K562 (cell line): Measurements from ENCODE around the gene GALNT7. TPM values are rescaled to one million over a fixed set of nuclear protein-coding genes. Genes with fewer than 3 reads are reported as not detected.

Experiments used
- ATAC-seq: fragments of 200-7000 bp; cut with Tn5 transposase; 3 replicates; pipeline ENCODE4 v1.9.1; 2020; ENCODE audit warnings: moderate library complexity
- BruUV-seq: library from RNA; stranded (reverse); fragments of 400-500 nt; replicated peaks from 2 replicates; lab custom pipeline; 2021; lab: Mats Ljungman, UMichigan
- CTCF ChIA-PET: fragments of 300-600 bp; formaldehyde crosslinking; extraction: SDS; loops from one replicate; lab custom pipeline; 2021; ENCODE audit warnings: low intra/inter-chr PET ratio; lab: Yijun Ruan, JAX
- POLR2A ChIA-PET: fragments of 300-600, 350-650 bp; sonication (Branson Sonifier 250); formaldehyde crosslinking; extraction: SDS; loops from one replicate; lab custom pipeline; 2021; ENCODE audit warnings: antibody characterized with exemption, inconsistent platforms; lab: Yijun Ruan, JAX
- DNase-seq, 4 experiments: peaks; one replicate each; pipeline versions ENCODE4 v3.0.0 to v3.0.0-alpha.2; 2011 to 2018; ENCODE audit warnings: low spot score in 3 of 4, mixed read lengths in 3 of 4; ENCODE audit errors: extremely low read depth in 1 of 4
- FAIRE-seq: peaks from 2 replicates; lab custom pipeline; 2011; peaks lifted over from hg19 to GRCh38; lab: Jason Lieb, UNC
- H2AFZ ChIP-seq: 2 replicates; pipeline ENCODE4 v1.6.0; 2011; ENCODE audit warnings: low read depth, low read length, control low read depth, inconsistent platforms
- H3K27ac ChIP-seq: fragments of 200-600 bp; 3 replicates; pipeline ENCODE4 v1.8.0; 2011; ENCODE audit warnings: low read depth, mild to moderate bottlenecking, control low read depth, inconsistent platforms, low read length, moderate library complexity, mixed read lengths; ENCODE audit errors: extremely low read depth
- H3K27me3 ChIP-seq, 2 experiments: fragments of 300-600 bp in 1 of 2; 2 replicates in 1 of 2; 3 replicates in 1 of 2; pipeline versions ENCODE4 v1.6.0 to v1.8.0; 2011; ENCODE audit warnings: inconsistent platforms in 2 of 2, low read length in 2 of 2, mild to moderate bottlenecking in 1 of 2, mixed read lengths in 1 of 2, moderate library complexity in 1 of 2; ENCODE audit not compliant: control insufficient read depth in 2 of 2, insufficient read depth in 2 of 2
- H3K36me3 ChIP-seq: fragments of 300-600 bp; 3 replicates; pipeline ENCODE4 v1.8.0; 2011; ENCODE audit warnings: mild to moderate bottlenecking, low read length, inconsistent platforms; ENCODE audit not compliant: control insufficient read depth, insufficient read depth
- H3K4me1 ChIP-seq, 2 experiments: fragments of 200-600 bp in 1 of 2; replicated peaks in 1 of 2; 2 replicates in 1 of 2; 3 replicates in 1 of 2; pipeline versions ENCODE4 v1.5.1 to v1.8.0; 2011; ENCODE audit warnings: inconsistent platforms in 2 of 2, low read length in 2 of 2, mild to moderate bottlenecking in 1 of 2, mixed read lengths in 1 of 2, moderate library complexity in 1 of 2; ENCODE audit not compliant: control insufficient read depth in 2 of 2, insufficient read depth in 2 of 2
- H3K4me2 ChIP-seq: 2 replicates; pipeline ENCODE4 v1.6.1; 2011; ENCODE audit warnings: low read length, control low read depth, inconsistent platforms, mixed read lengths; ENCODE audit not compliant: insufficient read depth
- H3K4me3 ChIP-seq: fragments of 200-600 bp; sonication (generic), shearing (Covaris generic); 2 replicates; pipeline ENCODE4 v1.5.1; 2016; ENCODE audit warnings: control low read depth, inconsistent platforms
- H3K79me2 ChIP-seq: fragments of 200-600 bp; 3 replicates; pipeline ENCODE4 v1.8.0; 2011; ENCODE audit warnings: low read length, inconsistent platforms; ENCODE audit not compliant: control insufficient read depth, insufficient read depth
- H3K9ac ChIP-seq, 2 experiments: 2 replicates each; pipeline versions ENCODE4 v1.6.0 to v1.6.1; 2011; ENCODE audit warnings: low read depth in 2 of 2, low read length in 2 of 2, control low read depth in 1 of 2, inconsistent platforms in 1 of 2, mild to moderate bottlenecking in 1 of 2, mixed read lengths in 1 of 2; ENCODE audit not compliant: insufficient read depth in 1 of 2
- H3K9me1 ChIP-seq: one replicate; pipeline ENCODE4 v1.6.0; 2011; ENCODE audit warnings: inconsistent platforms, mild to moderate bottlenecking, low read length, moderate library complexity; ENCODE audit not compliant: control insufficient read depth, insufficient read depth
- H3K9me3 ChIP-seq: replicated peaks from 2 replicates; pipeline ENCODE4 v1.5.1; 2011; ENCODE audit warnings: low read depth, low read length, inconsistent platforms; ENCODE audit not compliant: control insufficient read depth, insufficient read depth
- H4K20me1 ChIP-seq: replicated peaks from 2 replicates; pipeline ENCODE4 v1.6.1; 2011; ENCODE audit warnings: low read length, inconsistent platforms, mixed read lengths; ENCODE audit not compliant: control insufficient read depth, insufficient read depth
- DMBX1 ChIP-seq: fragments of 250-450 bp; sonication (Bioruptor Pico); IDR thresholded peaks from 2 replicates; pipeline ENCODE4 v1.8.0; 2022; ENCODE audit warnings: inconsistent platforms, mild to moderate bottlenecking, moderate library complexity, borderline replicate concordance
- HLTF ChIP-seq: fragments of 450-650 bp; IDR thresholded peaks from 2 replicates; pipeline ENCODE4 v1.6.1; 2016
- HOXB6 ChIP-seq: fragments of 250-450 bp; sonication (Bioruptor Pico); IDR thresholded peaks from 2 replicates; pipeline ENCODE4 v1.5.1; 2022; ENCODE audit warnings: mild to moderate bottlenecking, borderline replicate concordance
- MBD2 ChIP-seq: sonication (generic); IDR thresholded peaks from 2 replicates; pipeline ENCODE4 v1.6.1; 2016; ENCODE audit warnings: low read depth, borderline replicate concordance
- MNT ChIP-seq, 2 experiments: fragments of 450-650 bp; conservative IDR thresholded peaks; 2 replicates each; pipeline ENCODE4 v1.6.1; 2017; ENCODE audit warnings: mild to moderate bottlenecking in 2 of 2, moderate library complexity in 2 of 2
- NFE2L1 ChIP-seq: fragments of 450-650 bp; IDR thresholded peaks from 2 replicates; pipeline ENCODE4 v1.6.1; 2016; ENCODE audit warnings: missing genetic modification characterization, low read depth, mild to moderate bottlenecking, missing compliant biosample characterization, moderate library complexity, borderline replicate concordance
- PCBP1 ChIP-seq: fragments of 200-400 bp; formaldehyde crosslinking; IDR thresholded peaks from 2 replicates; pipeline ENCODE4 v1.6.1; 2018; ENCODE audit warnings: mild to moderate bottlenecking, low read depth, low read length; ENCODE audit not compliant: poor library complexity, severe bottlenecking
- STAT6 ChIP-seq: sonication (generic); formaldehyde crosslinking; IDR thresholded peaks from 2 replicates; pipeline ENCODE4 v1.8.1; 2023; ENCODE audit warnings: mild to moderate bottlenecking, missing genetic modification reagents
- TFAM ChIP-seq: fragments of 250-450 bp; sonication (Bioruptor Pico); conservative IDR thresholded peaks from 2 replicates; pipeline ENCODE4 v1.5.0; 2021; ENCODE audit warnings: mild to moderate bottlenecking, moderate library complexity
- ZFP1 ChIP-seq: fragments of 450-650 bp; formaldehyde crosslinking; IDR thresholded peaks from 2 replicates; pipeline ENCODE4 v1.4.0; 2020; ENCODE audit warnings: mild to moderate bottlenecking, mixed read lengths
- ZSCAN29 ChIP-seq: fragments of 450-650 bp; IDR thresholded peaks from 2 replicates; pipeline ENCODE4 v1.6.1; 2017
- ZZZ3 ChIP-seq: fragments of 450-650 bp; IDR thresholded peaks from 2 replicates; pipeline ENCODE4 v1.6.1; 2016; ENCODE audit warnings: antibody characterized with exemption, mild to moderate bottlenecking, moderate library complexity
- WGBS: fragments of 100-300 bp; shearing (Covaris generic); methylation state at CpG from one replicate; pipeline ENCODE4 v1.1.6; 2016; ENCODE audit warnings: low coverage, mixed read lengths; ENCODE audit not compliant: insufficient coverage; ENCODE audit errors: missing lambda C conversion rate; 5-methylcytosine and 5-hydroxymethylcytosine counted together
- in situ Hi-C: fragments of 300-500 bp; cut with MboI; formaldehyde crosslinking; loops from 4 replicates; pipeline ENCODE4 v1.15.0; 2018; ENCODE audit warnings: inconsistent platforms, mixed read lengths
- intact Hi-C: fragments of 100-400 bp; cut with micrococcal nuclease; formaldehyde crosslinking; loops from 2 replicates; pipeline ENCODE4 v1.14.2; 2022
- polyA plus RNA-seq, 8 experiments: library from polyadenylated mRNA; depleted of rRNA in 4 of 8; stranded (reverse) in 5 of 8; unstranded in 3 of 8; fragments of >200 nt; fragmentation: Nextera tagmentation in 2 of 8; fragmentation: Illumina TruSeq in 1 of 8; extraction: Ambion mirVana in 2 of 8; extraction: Trizol in 1 of 8; gene quantifications; 2 replicates each; pipeline versions ENCODE4 v1.2.1 to v1.2.3, GENCODE V29; 2011 to 2014; ENCODE audit warnings: inconsistent platforms in 1 of 8, missing spikeins in 1 of 8
- total RNA-seq, 7 experiments: library from RNA; depleted of rRNA in 6 of 7; stranded (reverse); fragments of >200 nt in 6 of 7; fragmentation: Illumina TruSeq in 2 of 7; extraction: Trizol in 2 of 7; gene quantifications; 2 replicates each; pipeline versions ENCODE4 v1.2.1 to v1.2.3, GENCODE V29; 2011 to 2021; ENCODE audit warnings: low replicate concordance in 1 of 7

The GALNT7 gene
- total and polyA plus RNA-seq, 9 of the 15 experiments (the other 6 are each of a cell fraction or from before 2014, with no cell fraction given): 16.7 to 38.7 (median 31.1) TPM

- TF ChIP-seq ZZZ3: no peak
Observed at GRCh38 chr4:173214231-173214630, 45.6 kb downstream of the GALNT7 start (continued).

- H2AFZ ChIP-seq: no peak overlapping the region
- peaks cover 82% of the 10 kb centered on the region for H3K79me2 ChIP-seq
- no TSS peak for BruUV-seq
- FAIRE-seq (no peak), DNase-seq (no peak), ATAC-seq (no peak)
- in situ Hi-C loops (no loop called here), intact Hi-C loops (loop anchor here (5.0 kb wide), 1 partner anchor 42 kb away; no protein-coding TSS in a partner anchor)
- H3K4me3 ChIP-seq: no peak overlapping the region
- CTCF ChIA-PET: no interaction called here
- no peaks in the 10 kb centered on the region for H3K36me3 ChIP-seq
- POLR2A ChIA-PET: interaction anchor here (0.6 to 1.0 kb wide), 2 partner anchors 37 to 1152 kb away, joined by 3 to 4 read pairs; no protein-coding TSS in a partner anchor
- H3K4me2 ChIP-seq: no peak overlapping the region
- H4K20me1 ChIP-seq: no peaks in the 10 kb centered on the region; the same call in 1 of the 2 replicates
- no peaks in the 10 kb centered on the region for H3K27me3 ChIP-seq
- H3K9ac ChIP-seq: no peak overlapping the region
- no peaks in the 10 kb centered on the region for H3K9me3 ChIP-seq
- no peaks in the 10 kb centered on the region for H3K9me1 ChIP-seq
- peak overlapping the region; percentile 21; the same call in 1 of the 3 replicates for H3K27ac ChIP-seq
- peaks cover 17 to 48% of the 10 kb centered on the region in 2 experiments for H3K4me1 ChIP-seq
- WGBS: 51% methylated on average over 2 of the region's 2 CpGs
- no peak for TF ChIP-seq ZFP1
- TF ChIP-seq MNT (conservative IDR thresholded peaks at IDR 0.05): no peak
- no peak for TF ChIP-seq HLTF
- no peak for TF ChIP-seq MBD2
- no peak for TF ChIP-seq PCBP1
- TF ChIP-seq HOXB6 (CRISPR knock-in tag): no peak
- no peak for TF ChIP-seq ZSCAN29
- TF ChIP-seq NFE2L1 (tag): no peak
- no peak for TF ChIP-seq DMBX1 (CRISPR knock-in tag)
- TF ChIP-seq TFAM: no peak
- no peak for TF ChIP-seq STAT6 (CRISPR knock-in tag)
Observed at GRCh38 chr4:173214661-173215060, 46.0 kb downstream of the GALNT7 start.
